ENCODE measurements around the gene MLLT3. TPM values are rescaled to one million over a fixed set of nuclear protein-coding genes. Genes with fewer than 3 reads are reported as not detected.

Gene MLLT3
- total and polyA plus RNA-seq, 4 donors = 22.0 to 42.3 (median 31.1) TPM

DNA sequence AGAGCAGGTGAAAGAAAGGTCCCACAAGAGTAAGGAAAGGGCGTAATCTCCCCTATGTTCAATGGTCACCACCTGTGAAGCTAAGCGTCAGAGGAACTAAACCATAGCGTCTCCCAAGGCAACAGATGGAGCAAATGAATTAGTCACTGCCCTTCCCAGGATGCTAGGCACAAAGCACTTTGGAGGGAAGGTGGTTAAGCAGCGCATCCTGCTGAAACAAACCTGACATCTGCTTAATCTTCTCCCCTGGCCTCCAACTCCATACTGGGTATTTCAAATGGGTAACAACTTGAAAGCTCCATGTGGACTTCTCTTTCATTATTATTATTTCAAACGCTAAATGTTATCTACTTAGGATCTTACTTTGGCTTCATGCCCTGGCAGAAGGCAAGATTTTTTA, 227.3 kb downstream of the MLLT3 start:
- H3K27ac ChIP-seq (ENCODE audit: low read depth, low read length) = no peak overlapping the region
- no peaks in the 10 kb centered on the region for H3K4me1 ChIP-seq (ENCODE audit: control insufficient read depth, insufficient read depth, low read length)
- no peak overlapping the region for H3K4me3 ChIP-seq (ENCODE audit: low read depth, low read length)
- H3K27me3 ChIP-seq (ENCODE audit: control insufficient read depth, insufficient read depth, low read length) = no peaks in the 10 kb centered on the region
- H3K9me3 ChIP-seq (ENCODE audit: control insufficient read depth, insufficient read depth, low read length) = no peaks in the 10 kb centered on the region
- DNase-seq (ENCODE audit: low read depth in 4 of 6, low spot score in 6 of 6) = peak in 2 of 6 donors; percentile 38 to 71
- H3K36me3 ChIP-seq (ENCODE audit: control insufficient read depth, insufficient read depth, low read length) = no peaks in the 10 kb centered on the region
- 80% methylated on average over 1 of the region's 5 CpGs for WGBS (ENCODE audit: insufficient coverage)

GRCh38 chr9:20391208-20391607, 231.1 kb downstream of the MLLT3 start:
- Histone ChIP-seq H3K4me1 (ENCODE audit: control insufficient read depth, insufficient read depth, low read length) (no peaks in the 10 kb centered on the region), H3K36me3 (ENCODE audit: control insufficient read depth, insufficient read depth, low read length) (no peaks in the 10 kb centered on the region), H3K9me3 (ENCODE audit: control insufficient read depth, insufficient read depth, low read length) (no peaks in the 10 kb centered on the region), H3K4me3 (ENCODE audit: low read depth, low read length) (no peak overlapping the region), H3K27me3 (ENCODE audit: control insufficient read depth, insufficient read depth, low read length) (no peaks in the 10 kb centered on the region), H3K27ac (ENCODE audit: low read depth, low read length) (no peak overlapping the region)
- no CpG with 5 or more reads among the region's 1 CpG for WGBS (ENCODE audit: insufficient coverage)
- DNase-seq (ENCODE audit: low read depth in 4 of 6, low spot score in 6 of 6) = no peak

DNA sequence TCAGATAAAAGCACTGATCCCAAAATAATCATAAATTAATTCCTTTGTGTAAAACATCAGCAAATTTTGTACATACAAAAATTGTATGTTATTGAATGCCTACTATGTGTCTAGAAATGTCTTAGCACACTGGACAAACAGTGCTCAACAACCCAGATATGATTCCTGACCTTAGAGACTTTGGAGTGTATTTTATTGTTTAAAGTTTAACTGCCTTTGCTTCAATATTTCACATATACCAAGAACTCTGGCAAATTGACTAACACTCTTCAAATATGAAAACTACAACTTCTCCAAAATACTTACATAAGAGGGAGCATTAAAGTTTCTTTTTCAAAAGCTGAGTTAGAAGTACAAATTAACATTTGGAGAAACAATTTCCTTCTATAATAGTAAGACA, 231.9 kb downstream of the MLLT3 start:
- no peak overlapping the region for H3K27ac ChIP-seq (ENCODE audit: low read depth, low read length)
- H3K36me3 ChIP-seq (ENCODE audit: control insufficient read depth, insufficient read depth, low read length) = no peaks in the 10 kb centered on the region
- H3K4me1 ChIP-seq (ENCODE audit: control insufficient read depth, insufficient read depth, low read length) = no peaks in the 10 kb centered on the region
- no peaks in the 10 kb centered on the region for H3K27me3 ChIP-seq (ENCODE audit: control insufficient read depth, insufficient read depth, low read length)
- H3K9me3 ChIP-seq (ENCODE audit: control insufficient read depth, insufficient read depth, low read length) = no peaks in the 10 kb centered on the region
- H3K4me3 ChIP-seq (ENCODE audit: low read depth, low read length) = no peak overlapping the region
- DNase-seq (ENCODE audit: low read depth in 4 of 6, low spot score in 6 of 6) = no peak

- H3K27me3 ChIP-seq (ENCODE audit: control insufficient read depth, insufficient read depth, low read length) = no peaks in the 10 kb centered on the region
- no peak for DNase-seq (ENCODE audit: low read depth in 4 of 6, low spot score in 6 of 6)
- H3K27ac ChIP-seq (ENCODE audit: low read depth, low read length) = no peak overlapping the region
- no peaks in the 10 kb centered on the region for H3K9me3 ChIP-seq (ENCODE audit: control insufficient read depth, insufficient read depth, low read length)
- H3K4me3 ChIP-seq (ENCODE audit: low read depth, low read length) = no peak overlapping the region
- no peaks in the 10 kb centered on the region for H3K36me3 ChIP-seq (ENCODE audit: control insufficient read depth, insufficient read depth, low read length)
- no peaks in the 10 kb centered on the region for H3K4me1 ChIP-seq (ENCODE audit: control insufficient read depth, insufficient read depth, low read length)
- no CpG with 5 or more reads among the region's 3 CpGs for WGBS (ENCODE audit: insufficient coverage)
Measured at GRCh38 chr9:20387062-20387461, 235.2 kb downstream of the MLLT3 start.

GRCh38 chr9:20384642-20385041, 237.7 kb downstream of the MLLT3 start:
- Histone ChIP-seq H3K27me3 (ENCODE audit: control insufficient read depth, insufficient read depth, low read length) (no peaks in the 10 kb centered on the region), H3K36me3 (ENCODE audit: control insufficient read depth, insufficient read depth, low read length) (no peaks in the 10 kb centered on the region), H3K27ac (ENCODE audit: low read depth, low read length) (no peak overlapping the region), H3K4me1 (ENCODE audit: control insufficient read depth, insufficient read depth, low read length) (no peaks in the 10 kb centered on the region), H3K4me3 (ENCODE audit: low read depth, low read length) (no peak overlapping the region), H3K9me3 (ENCODE audit: control insufficient read depth, insufficient read depth, low read length) (no peaks in the 10 kb centered on the region)
- DNase-seq (ENCODE audit: low read depth in 4 of 6, low spot score in 6 of 6) = no peak
- WGBS (ENCODE audit: insufficient coverage) = no CpG with 5 or more reads among the region's 2 CpGs

DNA sequence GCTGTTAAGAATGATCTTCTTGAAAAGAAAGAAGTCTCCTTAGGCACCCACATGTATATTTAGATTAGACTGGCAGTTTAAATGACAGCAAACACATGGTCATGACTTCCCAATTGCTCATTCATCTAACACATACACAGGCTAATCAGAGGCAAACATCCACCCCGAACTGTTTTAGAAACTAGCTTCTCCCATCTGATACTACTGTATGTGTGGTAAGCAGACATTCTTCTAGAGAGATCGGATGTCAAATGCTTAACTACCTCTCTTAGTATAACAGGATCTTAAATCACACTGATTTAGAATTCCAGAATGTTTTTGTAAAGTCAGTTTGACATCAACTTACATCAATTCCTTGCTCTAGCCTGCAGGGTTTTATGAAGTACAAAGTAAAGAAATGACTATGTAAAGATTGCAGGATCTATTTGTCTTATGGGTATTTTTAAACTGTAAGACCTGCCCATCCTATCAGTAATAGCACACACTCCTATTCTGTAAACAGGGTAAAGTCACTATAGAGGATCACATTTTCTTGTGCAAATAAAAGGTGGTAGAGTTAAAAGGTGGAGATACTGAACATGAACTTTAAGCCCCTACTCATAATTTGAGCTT, 239.7 kb downstream of the MLLT3 start:
- peak in 2 of 6 donors; percentile 13 to 33 for DNase-seq (ENCODE audit: low read depth in 4 of 6, low spot score in 6 of 6)

DNA sequence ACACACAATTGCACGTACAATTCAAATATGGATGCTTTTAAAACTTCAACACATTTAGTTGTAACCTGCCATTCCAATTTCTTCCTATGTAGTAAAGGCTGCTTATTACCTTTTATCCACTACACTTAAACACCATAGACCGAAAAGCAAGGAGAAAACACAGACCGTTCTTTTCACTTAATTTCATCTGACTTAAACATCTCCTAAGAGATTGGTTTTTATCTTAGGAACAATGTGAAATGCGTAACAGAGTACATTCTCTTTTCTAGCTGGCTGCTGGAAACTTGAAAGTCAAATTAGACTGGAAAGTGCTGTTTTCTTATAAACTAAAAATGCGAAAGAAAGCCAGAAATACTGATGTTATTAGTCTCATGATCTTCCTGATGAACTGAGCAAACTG, 241.8 kb downstream of the MLLT3 start:
- Histone ChIP-seq H3K4me3 (ENCODE audit: low read depth, low read length) (no peak overlapping the region), H3K36me3 (ENCODE audit: control insufficient read depth, insufficient read depth, low read length) (no peaks in the 10 kb centered on the region)
- 60% methylated on average over 1 of the region's 5 CpGs for WGBS (ENCODE audit: insufficient coverage)

More for the DNA sequence above, 239.7 kb downstream of the MLLT3 start:
- H3K4me3 ChIP-seq (ENCODE audit: low read depth, low read length) = no peak overlapping the region
- H3K4me1 ChIP-seq (ENCODE audit: control insufficient read depth, insufficient read depth, low read length) = no peaks in the 10 kb centered on the region
- no peaks in the 10 kb centered on the region for H3K9me3 ChIP-seq (ENCODE audit: control insufficient read depth, insufficient read depth, low read length)
- no peaks in the 10 kb centered on the region for H3K36me3 ChIP-seq (ENCODE audit: control insufficient read depth, insufficient read depth, low read length)
- no peak overlapping the region for H3K27ac ChIP-seq (ENCODE audit: low read depth, low read length)
- no peaks in the 10 kb centered on the region for H3K27me3 ChIP-seq (ENCODE audit: control insufficient read depth, insufficient read depth, low read length)
- no CpG with 5 or more reads among the region's 2 CpGs for WGBS (ENCODE audit: insufficient coverage)

GRCh38 chr9:20379804-20380225, 242.5 kb downstream of the MLLT3 start:
- WGBS (ENCODE audit: insufficient coverage) = 42% methylated on average over 2 of the region's 2 CpGs
- no peaks in the 10 kb centered on the region for H3K36me3 ChIP-seq (ENCODE audit: control insufficient read depth, insufficient read depth, low read length)
- H3K4me1 ChIP-seq (ENCODE audit: control insufficient read depth, insufficient read depth, low read length) = no peaks in the 10 kb centered on the region
- DNase-seq (ENCODE audit: low read depth in 4 of 6, low spot score in 6 of 6) = no peak
- no peaks in the 10 kb centered on the region for H3K27me3 ChIP-seq (ENCODE audit: control insufficient read depth, insufficient read depth, low read length)
- no peaks in the 10 kb centered on the region for H3K9me3 ChIP-seq (ENCODE audit: control insufficient read depth, insufficient read depth, low read length)
- no peak overlapping the region for H3K27ac ChIP-seq (ENCODE audit: low read depth, low read length)
- no peak overlapping the region for H3K4me3 ChIP-seq (ENCODE audit: low read depth, low read length)

More for the DNA sequence above, 241.8 kb downstream of the MLLT3 start:
- H3K9me3 ChIP-seq (ENCODE audit: control insufficient read depth, insufficient read depth, low read length) = no peaks in the 10 kb centered on the region
- DNase-seq (ENCODE audit: low read depth in 4 of 6, low spot score in 6 of 6) = no peak
- H3K4me1 ChIP-seq (ENCODE audit: control insufficient read depth, insufficient read depth, low read length) = no peaks in the 10 kb centered on the region
- no peak overlapping the region for H3K27ac ChIP-seq (ENCODE audit: low read depth, low read length)
- no peaks in the 10 kb centered on the region for H3K27me3 ChIP-seq (ENCODE audit: control insufficient read depth, insufficient read depth, low read length)

- Histone ChIP-seq H3K9me3 (ENCODE audit: control insufficient read depth, insufficient read depth, low read length) (no peaks in the 10 kb centered on the region), H3K27me3 (ENCODE audit: control insufficient read depth, insufficient read depth, low read length) (no peaks in the 10 kb centered on the region), H3K4me1 (ENCODE audit: control insufficient read depth, insufficient read depth, low read length) (no peaks in the 10 kb centered on the region), H3K36me3 (ENCODE audit: control insufficient read depth, insufficient read depth, low read length) (no peaks in the 10 kb centered on the region), H3K27ac (ENCODE audit: low read depth, low read length) (no peak overlapping the region), H3K4me3 (ENCODE audit: low read depth, low read length) (no peak overlapping the region)
- no peak for DNase-seq (ENCODE audit: low read depth in 4 of 6, low spot score in 6 of 6)
- no CpG with 5 or more reads among the region's 3 CpGs for WGBS (ENCODE audit: insufficient coverage)
Measured at GRCh38 chr9:20378851-20379250, 243.4 kb downstream of the MLLT3 start.

GRCh38 chr9:20377790-20378189, 244.5 kb downstream of the MLLT3 start:
- no peaks in the 10 kb centered on the region for H3K36me3 ChIP-seq (ENCODE audit: control insufficient read depth, insufficient read depth, low read length)
- H3K27me3 ChIP-seq (ENCODE audit: control insufficient read depth, insufficient read depth, low read length) = no peaks in the 10 kb centered on the region
- H3K27ac ChIP-seq (ENCODE audit: low read depth, low read length) = no peak overlapping the region
- H3K4me1 ChIP-seq (ENCODE audit: control insufficient read depth, insufficient read depth, low read length) = no peaks in the 10 kb centered on the region
- DNase-seq (ENCODE audit: low read depth in 4 of 6, low spot score in 6 of 6) = no peak
- no peaks in the 10 kb centered on the region for H3K9me3 ChIP-seq (ENCODE audit: control insufficient read depth, insufficient read depth, low read length)
- H3K4me3 ChIP-seq (ENCODE audit: low read depth, low read length) = no peak overlapping the region

All from spinal cord (tissue), 10 donors.